Activated CD4-positive, alpha-beta T cell treated with anti-CD3 and anti-CD28 coated beads, Interleukin-2, amount 50 U/mL, for 16 hours (primary cell): ENCODE data around the gene RRBP1.

Experiments used
- DNase-seq: peaks from one replicate; pipeline ENCODE4 v3.0.0-alpha.2; 2020

RRBP1 gene

GRCh38 chr20:17646209-17646960, 35.7 kb downstream of the RRBP1 start:
- no peak for DNase-seq

GRCh38 chr20:17645546-17646208, 36.4 kb downstream of the RRBP1 start:
- no peak for DNase-seq

GRCh38 chr20:17645010-17645409, 37.0 kb downstream of the RRBP1 start:
- no peak for DNase-seq

DNA sequence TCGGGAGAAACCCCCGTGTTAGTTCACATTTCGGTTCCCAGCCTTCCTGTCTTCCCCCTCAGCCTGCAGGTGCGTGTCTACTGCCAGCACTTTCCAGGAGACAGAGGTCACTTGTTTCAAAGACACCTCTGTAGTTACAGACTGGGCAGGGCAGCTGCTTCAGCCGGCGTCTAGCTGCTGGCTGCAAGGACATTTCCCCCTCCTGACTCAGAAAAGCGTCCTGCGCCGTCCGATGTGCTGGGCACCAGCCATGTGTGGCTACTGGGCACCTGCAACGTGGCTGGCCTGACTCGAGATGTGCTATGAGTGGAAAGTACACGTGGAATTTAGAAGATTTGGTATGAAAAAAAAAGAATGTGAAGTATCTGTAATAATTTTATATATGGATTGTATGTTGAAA, 37.6 kb downstream of the RRBP1 start:
- DNase-seq, result no peak

GRCh38 chr20:17643531-17644188, 38.4 kb downstream of the RRBP1 start:
- no peak for DNase-seq

DNA sequence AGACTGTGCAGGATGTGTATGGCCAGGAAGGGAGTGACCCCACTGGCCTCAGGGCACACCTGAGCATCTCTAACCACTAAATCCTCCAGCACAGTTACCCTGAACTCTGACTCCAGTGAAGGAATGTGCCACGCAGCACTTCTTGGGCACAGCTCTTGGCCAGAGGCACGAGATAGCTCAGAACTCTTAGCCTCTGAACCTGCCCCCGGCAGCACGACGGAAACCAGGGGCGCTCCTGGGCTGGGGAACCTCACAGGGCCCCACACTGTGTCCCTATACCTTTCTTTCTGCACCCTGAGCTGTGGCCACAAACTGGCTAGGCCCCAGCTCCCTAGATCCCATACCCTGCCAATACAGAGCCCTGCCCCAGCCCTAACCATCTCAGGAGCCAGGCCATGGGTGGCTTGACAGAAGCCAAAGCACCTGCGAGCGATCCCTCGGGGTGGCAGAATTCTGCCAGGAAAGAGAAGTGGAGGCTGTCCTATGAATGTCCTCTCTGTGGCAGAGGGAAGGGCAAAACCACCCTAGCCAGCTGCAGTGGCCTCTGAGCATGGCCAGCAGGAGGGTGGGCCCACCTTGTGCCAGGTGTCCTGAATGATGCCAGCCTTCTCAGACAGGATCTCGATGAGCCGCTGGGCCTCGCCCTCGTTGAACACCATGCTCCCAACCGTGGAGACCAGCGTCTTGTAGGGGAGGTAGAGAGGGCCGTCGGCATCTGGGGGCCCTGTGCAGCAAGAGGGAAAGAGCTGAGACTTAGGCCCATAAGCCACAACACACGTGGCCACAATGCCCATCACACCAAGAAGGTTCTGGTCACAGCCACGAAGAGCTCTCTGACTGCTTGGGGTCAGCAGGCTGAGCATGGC, 39.4 kb downstream of the RRBP1 start:
- DNase-seq, result no peak

GRCh38 chr20:17641993-17642392, 40.0 kb downstream of the RRBP1 start:
- no peak for DNase-seq

DNA sequence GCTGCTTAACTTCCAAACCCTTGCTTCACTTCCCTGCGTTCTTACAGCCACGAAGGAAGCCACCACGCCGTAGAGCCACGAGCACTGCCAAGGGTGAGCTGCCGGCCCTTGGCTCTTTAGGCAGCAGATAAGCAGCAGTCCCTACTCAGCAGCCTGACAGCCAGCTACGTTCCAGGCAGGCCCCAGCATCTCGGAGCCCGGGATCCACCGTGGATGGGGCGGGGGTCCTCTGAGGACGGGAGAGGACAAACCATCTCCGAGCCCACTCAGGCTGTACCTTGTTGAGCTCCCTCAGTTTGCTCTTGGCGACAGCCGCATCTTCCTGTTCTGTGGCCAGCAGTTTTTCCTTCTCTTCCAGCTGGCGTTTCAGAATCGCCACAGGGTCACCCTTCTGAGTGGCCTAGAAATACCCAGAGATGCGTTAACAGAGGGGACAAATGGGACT, 40.5 kb downstream of the RRBP1 start:
- no peak for DNase-seq

GRCh38 chr20:17640875-17641378, 41.1 kb downstream of the RRBP1 start:
- DNase-seq, result no peak

GRCh38 chr20:17640146-17640874, 41.7 kb downstream of the RRBP1 start:
- DNase-seq, result no peak

GRCh38 chr20:17638835-17639407, 43.1 kb downstream of the RRBP1 start:
- no peak for DNase-seq

GRCh38 chr20:17637985-17638640, 43.9 kb downstream of the RRBP1 start:
- no peak for DNase-seq

- DNase-seq, result no peak
These were observed 44.6 kb downstream of the RRBP1 start for GRCh38 chr20:17637413-17637780.

GRCh38 chr20:17636523-17637412, 45.3 kb downstream of the RRBP1 start:
- no peak for DNase-seq

GRCh38 chr20:17635332-17636244, 46.5 kb downstream of the RRBP1 start:
- DNase-seq, result no peak

DNA sequence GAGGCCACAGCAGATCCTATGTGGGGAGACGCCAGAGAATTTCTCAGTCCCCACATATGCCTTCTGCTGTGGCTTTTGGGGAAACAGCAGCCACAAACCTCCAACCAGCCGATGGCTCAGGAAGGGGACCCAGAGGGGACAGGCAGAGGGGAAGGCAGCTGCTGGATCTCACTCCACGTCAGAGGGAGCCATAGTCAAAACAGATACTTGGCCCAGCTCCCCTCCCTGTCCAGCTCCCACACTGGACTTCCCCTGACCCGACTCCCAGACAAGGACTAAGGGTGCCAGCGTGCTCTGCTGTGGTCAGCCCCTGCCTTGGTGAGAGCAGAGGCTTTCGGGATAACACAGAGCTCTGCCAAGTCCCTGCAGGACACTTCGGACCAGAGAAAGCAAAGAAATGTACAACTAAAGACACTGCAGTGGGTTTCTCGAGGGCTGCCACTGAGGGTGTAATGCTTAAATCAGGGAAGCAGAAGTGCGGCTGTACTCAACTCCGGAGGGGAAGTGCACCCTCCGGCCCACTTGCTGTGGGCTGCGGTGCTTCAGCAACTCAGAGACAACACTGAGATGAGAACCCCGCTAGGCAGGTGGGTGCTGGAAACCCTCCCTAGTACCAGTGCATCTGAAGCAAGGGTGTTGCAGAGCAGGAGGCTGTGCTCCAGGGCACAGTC, 47.2 kb downstream of the RRBP1 start:
- no peak for DNase-seq

GRCh38 chr20:17633850-17634500, 48.1 kb downstream of the RRBP1 start:
- DNase-seq, result no peak
